ENCODE results near the gene CLIP2. TPM values are rescaled to one million over a fixed set of nuclear protein-coding genes. Genes with fewer than 3 reads are reported as not detected.
"Not testable (repeated sequence)": the region's sequence is repeated elsewhere in the genome, so short reads cannot be mapped to it uniquely, and the experiment has no call there.

The CLIP2 gene
- total RNA-seq, 1 donor from 2014 or later = 42.0 TPM

DNA sequence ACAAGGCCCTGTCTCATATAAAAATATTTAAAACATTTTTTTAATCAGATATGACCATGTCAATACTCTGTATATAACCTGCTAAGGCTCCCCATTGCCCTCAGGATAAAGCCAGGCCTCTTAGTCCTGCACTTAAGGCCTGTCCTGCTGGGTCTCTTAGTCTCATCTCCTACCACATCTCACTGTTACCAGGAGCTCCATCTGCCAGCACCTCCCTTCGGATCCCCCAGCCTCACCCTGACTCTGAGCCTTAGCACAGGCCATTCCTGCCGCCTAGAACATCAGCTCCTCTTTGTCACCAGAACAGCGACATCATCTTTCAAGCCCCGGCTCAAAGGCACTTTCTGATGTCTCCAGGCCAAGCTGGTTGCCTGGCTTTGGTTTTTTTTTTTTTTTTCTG lies 138.8 kb downstream of the CLIP2 start:
- TF ChIP-seq, protein P1, sequence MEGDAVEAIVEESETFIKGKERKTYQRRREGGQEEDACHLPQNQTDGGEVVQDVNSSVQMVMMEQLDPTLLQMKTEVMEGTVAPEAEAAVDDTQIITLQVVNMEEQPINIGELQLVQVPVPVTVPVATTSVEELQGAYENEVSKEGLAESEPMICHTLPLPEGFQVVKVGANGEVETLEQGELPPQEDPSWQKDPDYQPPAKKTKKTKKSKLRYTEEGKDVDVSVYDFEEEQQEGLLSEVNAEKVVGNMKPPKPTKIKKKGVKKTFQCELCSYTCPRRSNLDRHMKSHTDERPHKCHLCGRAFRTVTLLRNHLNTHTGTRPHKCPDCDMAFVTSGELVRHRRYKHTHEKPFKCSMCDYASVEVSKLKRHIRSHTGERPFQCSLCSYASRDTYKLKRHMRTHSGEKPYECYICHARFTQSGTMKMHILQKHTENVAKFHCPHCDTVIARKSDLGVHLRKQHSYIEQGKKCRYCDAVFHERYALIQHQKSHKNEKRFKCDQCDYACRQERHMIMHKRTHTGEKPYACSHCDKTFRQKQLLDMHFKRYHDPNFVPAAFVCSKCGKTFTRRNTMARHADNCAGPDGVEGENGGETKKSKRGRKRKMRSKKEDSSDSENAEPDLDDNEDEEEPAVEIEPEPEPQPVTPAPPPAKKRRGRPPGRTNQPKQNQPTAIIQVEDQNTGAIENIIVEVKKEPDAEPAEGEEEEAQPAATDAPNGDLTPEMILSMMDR (IDR thresholded peaks at IDR 0.05; ENCODE audit: unreplicated experiment) = no peak
- no peaks in the 10 kb centered on the region for H3K9me3 Mint-ChIP-seq (ENCODE audit: low read depth)
- no peak overlapping the region for H3K4me3 Mint-ChIP-seq (ENCODE audit: low read depth)
- no peaks in the 10 kb centered on the region for H3K36me3 Mint-ChIP-seq (ENCODE audit: insufficient read depth)
- no peaks in the 10 kb centered on the region for H3K27me3 Mint-ChIP-seq
- DNase-seq (ENCODE audit: low spot score, unreplicated experiment) = no peak
- H3K4me1 Mint-ChIP-seq (ENCODE audit: low read depth) = no peaks in the 10 kb centered on the region
- no peak overlapping the region for H3K27ac Mint-ChIP-seq

DNA sequence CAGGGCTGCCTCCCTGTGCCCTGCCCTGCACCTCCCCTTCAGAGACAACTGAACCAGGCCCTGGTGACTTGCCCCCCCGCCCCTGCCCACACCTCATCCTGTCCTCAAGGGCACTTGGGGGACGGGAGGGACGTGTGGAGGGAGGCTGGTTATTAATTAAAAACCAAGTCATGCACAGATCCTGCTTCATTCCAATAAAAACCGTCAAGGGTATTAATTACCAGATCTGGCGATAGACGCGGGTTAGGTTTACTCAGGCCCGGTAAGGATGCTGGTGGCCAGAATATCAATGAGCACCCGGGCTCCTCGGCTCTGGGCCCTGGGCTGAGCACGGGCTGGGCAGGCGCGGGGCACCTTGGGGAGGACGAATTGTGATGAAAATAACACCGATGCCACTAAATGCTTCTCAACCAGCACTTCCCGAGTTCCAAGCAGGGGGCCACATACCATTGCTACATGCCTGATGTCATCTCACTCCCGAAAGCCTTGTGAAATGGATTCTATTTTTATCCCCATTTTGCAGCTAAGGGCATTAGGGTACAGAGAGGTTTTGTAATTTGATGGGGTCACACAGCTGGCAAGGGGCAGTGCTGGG lies 140.0 kb downstream of the CLIP2 start:
- Mint-ChIP-seq H3K4me3 (ENCODE audit: low read depth) (no peak overlapping the region), H3K9me3 (ENCODE audit: low read depth) (no peaks in the 10 kb centered on the region), H3K4me1 (ENCODE audit: low read depth) (no peaks in the 10 kb centered on the region), H3K36me3 (ENCODE audit: insufficient read depth) (no peaks in the 10 kb centered on the region), H3K27me3 (no peaks in the 10 kb centered on the region), H3K27ac (no peak overlapping the region)
- TF ChIP-seq, protein P1 (IDR thresholded peaks at IDR 0.05; ENCODE audit: unreplicated experiment) = no peak
- no peak for DNase-seq (ENCODE audit: low spot score, unreplicated experiment)

DNA sequence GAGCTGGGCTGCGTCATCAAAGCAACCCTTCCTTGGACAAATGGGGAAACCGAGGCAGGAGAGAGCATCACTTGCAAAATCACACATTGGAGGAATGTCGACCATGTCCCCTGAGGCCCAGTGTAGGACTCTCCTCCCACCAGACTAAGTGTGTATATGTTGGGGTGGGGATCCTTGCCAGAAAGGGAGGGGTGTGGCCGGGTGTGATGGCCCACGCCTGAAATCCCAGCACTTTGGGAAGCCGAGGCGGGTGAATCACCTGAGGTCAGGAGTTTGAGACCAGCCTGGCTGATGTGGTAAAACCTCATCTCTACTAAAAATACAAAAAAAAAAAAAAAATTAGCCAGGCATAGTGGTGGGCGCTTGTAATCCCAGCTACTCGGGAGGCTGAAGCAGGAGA lies 141.2 kb downstream of the CLIP2 start:
- H3K9me3 Mint-ChIP-seq (ENCODE audit: low read depth); H3K27me3 Mint-ChIP-seq; DNase-seq (ENCODE audit: low spot score, unreplicated experiment); H3K27ac Mint-ChIP-seq; H3K4me3 Mint-ChIP-seq (ENCODE audit: low read depth); H3K36me3 Mint-ChIP-seq (ENCODE audit: insufficient read depth); H3K4me1 Mint-ChIP-seq (ENCODE audit: low read depth): not testable (repeated sequence)

DNA sequence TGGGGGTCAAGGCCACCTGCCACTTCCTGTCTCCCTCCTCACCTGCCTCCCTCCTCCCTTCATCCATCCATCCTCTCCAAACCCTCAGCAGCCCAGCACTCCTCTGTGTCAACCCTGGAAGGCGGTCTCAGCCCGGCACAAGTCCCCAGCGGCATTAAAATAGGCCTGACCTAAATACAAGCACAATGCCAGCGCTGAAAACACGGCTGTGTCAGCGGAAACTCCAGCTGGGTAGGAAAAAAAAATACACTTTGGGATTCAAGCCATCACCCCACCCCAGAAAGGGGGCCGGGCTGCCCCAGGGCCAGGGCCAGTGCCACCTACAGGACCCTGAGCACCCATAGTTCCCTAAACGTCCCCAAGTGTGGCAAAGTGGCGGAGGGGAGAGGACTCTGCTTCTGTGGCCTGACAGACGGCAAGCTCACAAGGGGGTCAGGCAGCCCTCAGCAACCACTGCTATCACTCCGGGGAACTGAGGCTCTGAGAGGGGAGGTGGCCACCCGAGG lies 141.8 kb downstream of the CLIP2 start:
- Mint-ChIP-seq H3K4me3 (ENCODE audit: low read depth) (no peak overlapping the region), H3K9me3 (ENCODE audit: low read depth) (no peaks in the 10 kb centered on the region), H3K36me3 (ENCODE audit: insufficient read depth) (no peaks in the 10 kb centered on the region), H3K4me1 (ENCODE audit: low read depth) (no peaks in the 10 kb centered on the region), H3K27ac (no peak overlapping the region), H3K27me3 (no peaks in the 10 kb centered on the region)
- TF ChIP-seq, protein P1 (IDR thresholded peaks at IDR 0.05; ENCODE audit: unreplicated experiment) = no peak
- no peak for DNase-seq (ENCODE audit: low spot score, unreplicated experiment)

DNA sequence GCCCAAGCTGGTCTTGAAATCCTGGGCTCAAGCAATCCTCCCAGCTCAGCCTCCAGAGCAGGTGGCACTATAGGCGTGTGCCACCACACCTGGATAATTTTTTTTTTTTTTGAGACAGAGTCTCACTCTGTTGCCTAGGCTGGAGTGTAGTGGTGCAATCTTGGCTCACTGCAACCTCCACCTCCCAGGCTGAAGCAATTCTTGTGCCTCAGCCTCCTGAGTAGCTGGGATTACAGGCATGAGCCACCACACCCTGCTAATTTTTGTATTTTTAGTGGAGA lies 148.0 kb downstream of the CLIP2 start:
- H3K9me3 Mint-ChIP-seq (ENCODE audit: low read depth); H3K27me3 Mint-ChIP-seq; DNase-seq (ENCODE audit: low spot score, unreplicated experiment); H3K4me3 Mint-ChIP-seq (ENCODE audit: low read depth); H3K27ac Mint-ChIP-seq; H3K36me3 Mint-ChIP-seq (ENCODE audit: insufficient read depth); H3K4me1 Mint-ChIP-seq (ENCODE audit: low read depth): not testable (repeated sequence)

DNA sequence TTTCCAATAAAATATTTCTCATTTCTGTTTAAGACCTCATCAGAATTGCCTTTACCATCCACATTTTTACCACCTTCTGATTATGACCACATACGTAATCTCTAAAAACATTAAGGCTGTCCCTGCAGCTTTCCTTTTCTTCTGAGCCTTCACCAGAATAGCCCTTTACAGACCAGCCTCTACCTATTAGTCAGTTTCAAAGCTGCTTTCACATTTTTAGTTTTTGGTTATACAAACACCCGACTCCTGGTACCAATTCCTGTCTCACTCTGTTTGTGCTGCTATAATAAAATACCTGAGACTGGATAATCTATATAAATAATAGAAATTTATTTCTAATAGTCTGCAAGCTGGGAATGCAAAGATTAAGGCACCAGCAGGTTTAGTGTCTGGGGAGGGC lies 149.1 kb downstream of the CLIP2 start:
- peaks cover 4% of the 10 kb centered on the region for H3K9me3 Mint-ChIP-seq (ENCODE audit: low read depth)
- H3K36me3 Mint-ChIP-seq (ENCODE audit: insufficient read depth) = no peaks in the 10 kb centered on the region
- no peak overlapping the region for H3K27ac Mint-ChIP-seq
- no peaks in the 10 kb centered on the region for H3K27me3 Mint-ChIP-seq
- peaks cover 6% of the 10 kb centered on the region for H3K4me1 Mint-ChIP-seq (ENCODE audit: low read depth)
- DNase-seq (ENCODE audit: low spot score, unreplicated experiment) = no peak
- H3K4me3 Mint-ChIP-seq (ENCODE audit: low read depth) = no peak overlapping the region
- TF ChIP-seq, protein P1 (IDR thresholded peaks at IDR 0.05; ENCODE audit: unreplicated experiment) = no peak
